GM19397 (cell line): ENCODE results near the gene COLEC11.
"Not testable (repeated sequence)": the region's sequence is repeated elsewhere in the genome, so short reads cannot be mapped to it uniquely, and the experiment has no call there.

Source experiments
- ATAC-seq: cut with Tn5 transposase; IDR thresholded peaks from one replicate; pipeline ENCODE4 v1.9.1; 2021; ENCODE audit warnings: mild to moderate bottlenecking, moderate library complexity; ENCODE audit not compliant: unreplicated experiment

Gene COLEC11

GRCh38 chr2:3594493-3595281, at the start of gene COLEC11:
TSS of gene COLEC11 (plus strand) at chr2:3595112. CDS start at chr2:3604341, 9,229 bp downstream.
- no peak for ATAC-seq

- no peak for ATAC-seq
Observed at GRCh38 chr2:3545788-3546478, 49.0 kb upstream of the COLEC11 start.

- ATAC-seq = no peak
Observed at GRCh38 chr2:3547915-3548314, 47.0 kb upstream of the COLEC11 start.

DNA sequence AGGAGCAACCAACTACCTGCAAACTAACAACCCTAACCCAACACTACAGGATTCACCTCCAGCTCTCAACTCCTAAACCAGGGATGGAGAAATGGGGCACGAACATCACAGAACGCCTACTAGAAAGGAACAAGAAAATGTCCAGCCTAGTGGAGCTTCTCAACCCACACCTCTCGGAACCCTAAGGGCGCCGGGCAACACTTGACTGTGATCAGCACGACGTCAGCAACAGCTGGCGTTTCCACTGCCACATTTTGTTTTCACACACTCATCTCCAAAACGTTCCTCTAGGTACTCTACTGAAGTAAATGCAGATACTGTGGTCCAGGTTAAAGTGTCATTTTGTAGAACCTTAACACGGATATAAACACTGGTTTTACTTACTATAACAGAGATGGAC, 41.0 kb upstream of the COLEC11 start:
- ATAC-seq = no peak

- ATAC-seq = peak; percentile 32
Observed at GRCh38 chr2:3557639-3558204, 37.2 kb upstream of the COLEC11 start.

- ATAC-seq = peak; percentile 96
Observed at GRCh38 chr2:3558205-3559014, 36.5 kb upstream of the COLEC11 start, which contains the start of gene RNASEH1. TSS of gene RNASEH1 (minus strand) at chr2:3558333. CDS start at chr2:3558260, 73 bp downstream.

- peak; percentile 39 for ATAC-seq
Observed at GRCh38 chr2:3563521-3563976, 31.4 kb upstream of the COLEC11 start.

DNA sequence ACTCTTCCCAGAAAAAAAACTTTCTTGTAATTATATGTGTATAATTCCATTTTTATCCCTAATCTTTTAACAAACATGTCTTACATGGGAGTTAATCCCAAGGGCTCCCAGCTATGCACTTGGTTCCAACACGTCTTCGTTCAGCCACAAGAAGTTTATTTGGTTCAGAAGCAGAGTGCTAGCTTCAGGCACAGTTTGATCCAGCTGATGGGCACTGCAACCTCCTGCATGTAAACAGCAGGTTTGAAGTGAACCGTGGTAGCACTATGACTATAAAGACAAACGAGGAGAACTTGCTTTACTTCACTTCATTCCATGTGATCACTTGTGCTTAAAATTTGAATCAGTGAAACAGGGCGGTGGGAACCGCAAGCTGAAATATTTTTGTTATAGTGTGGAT, 29.8 kb upstream of the COLEC11 start:
- ATAC-seq = no peak

GRCh38 chr2:3566806-3567205, 28.1 kb upstream of the COLEC11 start:
- ATAC-seq = no peak

DNA sequence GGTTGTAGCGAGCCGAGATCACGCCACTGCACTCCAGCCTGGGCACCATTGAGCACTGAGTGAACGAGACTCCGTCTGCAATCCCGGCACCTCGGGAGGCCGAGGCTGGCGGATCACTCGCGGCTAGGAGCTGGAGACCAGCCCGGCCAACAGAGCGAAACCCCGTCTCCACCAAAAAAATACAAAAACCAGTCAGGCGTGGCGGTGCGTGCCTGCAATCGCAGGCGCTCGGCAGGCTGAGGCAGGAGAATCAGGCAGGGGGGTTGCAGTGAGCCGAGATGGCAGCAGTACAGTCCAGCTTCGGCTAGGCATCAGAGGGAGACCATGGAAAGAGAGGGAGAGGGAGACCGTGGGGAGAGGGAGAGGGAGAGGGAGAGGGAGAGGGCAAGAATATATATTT, 25.3 kb upstream of the COLEC11 start:
- not testable (repeated sequence) for ATAC-seq

DNA sequence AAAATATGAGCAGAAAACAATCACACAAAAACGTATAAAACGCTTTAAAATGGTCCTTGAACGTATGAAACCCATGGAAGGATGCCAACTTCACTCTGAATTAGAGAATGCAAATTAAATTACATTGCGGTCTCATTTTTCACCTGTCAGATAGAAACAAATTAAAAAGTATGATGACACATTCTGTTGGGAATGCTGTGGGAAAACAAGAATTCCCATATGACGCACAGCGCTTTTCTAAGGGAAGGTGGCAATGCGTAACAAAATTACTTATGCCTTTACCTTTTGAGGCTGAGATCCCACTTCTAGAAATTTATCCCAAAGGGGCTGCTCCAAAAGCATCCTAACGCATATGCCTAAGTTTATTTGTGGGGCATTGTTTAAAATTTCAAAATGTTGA, 23.6 kb upstream of the COLEC11 start:
- ATAC-seq = no peak

GRCh38 chr2:3572620-3573019, 22.3 kb upstream of the COLEC11 start:
- ATAC-seq = no peak

DNA sequence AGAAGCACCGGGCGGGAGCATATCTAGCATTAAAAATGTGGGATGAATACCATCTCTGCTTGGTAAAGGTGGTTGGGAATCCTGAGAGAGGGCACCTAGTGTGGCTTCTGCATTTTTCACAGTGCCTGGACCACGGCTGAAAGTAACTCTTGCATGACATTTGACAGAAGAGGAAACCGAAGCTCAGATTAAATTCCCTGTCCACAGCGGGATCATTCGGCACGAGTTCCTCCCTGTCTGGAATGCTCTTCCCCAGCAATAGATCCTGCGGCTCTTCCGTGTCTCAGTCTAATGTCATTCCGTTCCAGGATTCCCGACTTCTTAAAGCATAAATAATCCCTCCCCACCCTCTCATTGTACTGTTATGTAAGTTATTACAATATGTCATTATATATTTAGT, 20.8 kb upstream of the COLEC11 start:
- no peak for ATAC-seq

DNA sequence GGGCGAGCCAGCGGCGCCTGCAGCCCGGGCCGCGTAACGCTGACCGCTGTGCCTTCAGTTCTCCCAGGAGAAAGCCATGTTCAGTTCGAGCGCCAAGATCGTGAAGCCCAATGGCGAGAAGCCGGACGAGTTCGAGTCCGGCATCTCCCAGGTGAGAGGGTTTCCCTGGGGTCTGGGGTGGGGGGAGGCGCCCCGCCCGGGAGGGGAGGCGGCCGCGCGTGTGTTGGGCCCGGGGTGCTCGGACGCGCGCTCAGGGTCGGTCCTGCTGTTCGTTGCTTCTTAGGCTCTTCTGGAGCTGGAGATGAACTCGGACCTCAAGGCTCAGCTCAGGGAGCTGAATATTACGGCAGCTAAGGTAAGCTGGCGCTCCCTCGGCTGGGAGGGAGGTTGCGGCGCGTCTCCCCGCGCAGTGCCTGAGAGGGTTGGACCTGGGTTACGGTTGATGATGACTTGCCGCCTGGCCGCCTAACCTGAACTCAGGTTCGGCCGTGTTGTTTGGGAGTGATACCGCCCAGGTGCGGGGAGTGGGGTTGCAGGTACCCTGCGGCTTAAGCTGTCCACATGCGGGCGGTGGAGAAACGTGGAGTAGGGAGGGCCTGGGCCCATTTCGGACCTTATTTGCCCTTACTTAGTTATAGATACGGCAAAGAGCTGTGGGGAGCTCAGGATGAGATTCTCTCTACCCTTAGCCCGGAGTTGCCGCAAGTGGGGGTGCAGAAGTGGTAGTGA, 19.2 kb upstream of the COLEC11 start:
- ATAC-seq = peak; percentile 35

DNA sequence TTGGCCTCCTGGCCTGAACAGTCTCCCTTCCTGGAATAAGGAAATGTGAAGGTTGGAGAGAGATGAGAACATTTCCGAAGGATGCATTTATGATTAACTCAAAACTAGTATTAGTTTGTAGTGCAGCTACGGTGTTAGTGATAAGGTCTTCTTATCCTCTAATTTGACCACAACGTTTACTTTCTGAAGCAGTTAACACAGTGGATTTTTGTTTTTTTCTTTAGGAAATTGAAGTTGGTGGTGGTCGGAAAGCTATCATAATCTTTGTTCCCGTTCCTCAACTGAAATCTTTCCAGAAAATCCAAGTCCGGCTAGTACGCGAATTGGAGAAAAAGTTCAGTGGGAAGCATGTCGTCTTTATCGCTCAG, 18.7 kb upstream of the COLEC11 start:
- not testable (repeated sequence) for ATAC-seq

GRCh38 chr2:3578987-3579386, 15.9 kb upstream of the COLEC11 start:
- no peak for ATAC-seq

DNA sequence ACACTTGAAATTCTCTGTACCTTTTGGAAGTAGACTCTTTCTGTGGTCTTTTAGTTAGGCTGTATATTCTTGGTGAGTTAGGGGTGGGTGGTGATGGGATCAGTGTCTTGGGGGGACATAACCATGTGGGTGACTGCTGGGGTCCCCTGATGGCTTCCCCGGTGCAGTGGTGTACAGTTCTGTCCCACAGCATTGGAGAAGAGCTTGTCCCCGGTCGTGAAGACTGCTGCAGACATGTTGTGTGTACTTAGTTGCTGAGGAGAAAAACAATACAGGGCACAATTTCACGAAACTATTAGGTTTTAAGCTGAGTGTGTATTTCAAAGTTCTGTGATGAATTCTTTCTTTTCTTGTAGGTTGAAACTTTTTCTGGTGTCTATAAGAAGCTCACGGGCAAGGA, 14.5 kb upstream of the COLEC11 start:
- ATAC-seq = no peak

DNA sequence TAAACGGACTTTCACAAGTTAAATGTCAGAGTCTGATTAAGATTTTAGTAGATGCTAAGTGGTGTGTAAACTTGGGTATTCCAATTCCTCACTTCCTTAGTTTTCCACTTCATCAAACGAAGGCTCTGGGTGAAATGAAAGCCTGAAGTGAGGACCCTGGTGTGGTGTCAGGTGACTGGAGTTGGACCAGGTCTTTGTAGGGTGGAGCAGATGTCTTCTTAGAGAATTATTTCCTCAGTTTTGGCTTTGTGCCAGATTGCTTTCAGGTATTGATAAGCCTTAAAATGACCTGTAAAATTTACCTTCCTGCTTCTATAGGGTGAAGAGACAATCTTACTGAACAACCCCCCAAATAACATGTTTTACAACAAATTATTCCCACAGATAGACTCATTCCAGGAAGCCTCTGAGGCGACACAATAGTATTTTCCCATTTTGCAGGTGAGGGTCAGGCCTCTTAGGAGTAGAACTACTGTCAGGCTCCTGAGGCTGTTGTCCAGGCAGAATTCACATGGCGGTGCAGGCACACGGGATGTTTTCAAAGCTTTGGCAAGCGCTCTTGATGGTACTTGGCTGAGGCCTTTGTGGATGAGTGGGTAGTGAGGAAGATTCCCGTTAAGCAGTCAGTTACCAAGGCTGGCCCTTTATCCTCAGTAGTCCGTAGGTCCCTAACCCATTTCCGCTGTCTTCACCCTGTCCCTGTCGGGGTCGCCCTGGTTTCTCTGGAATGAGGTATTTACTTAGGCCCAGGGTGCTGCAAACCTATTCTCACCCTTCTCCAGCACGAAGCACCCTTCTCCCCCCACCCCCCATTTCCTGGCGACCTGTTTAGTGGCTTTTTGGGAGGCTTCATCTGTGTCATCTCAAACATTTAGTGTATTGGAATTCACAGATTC, 13.3 kb upstream of the COLEC11 start:
- ATAC-seq = no peak

DNA sequence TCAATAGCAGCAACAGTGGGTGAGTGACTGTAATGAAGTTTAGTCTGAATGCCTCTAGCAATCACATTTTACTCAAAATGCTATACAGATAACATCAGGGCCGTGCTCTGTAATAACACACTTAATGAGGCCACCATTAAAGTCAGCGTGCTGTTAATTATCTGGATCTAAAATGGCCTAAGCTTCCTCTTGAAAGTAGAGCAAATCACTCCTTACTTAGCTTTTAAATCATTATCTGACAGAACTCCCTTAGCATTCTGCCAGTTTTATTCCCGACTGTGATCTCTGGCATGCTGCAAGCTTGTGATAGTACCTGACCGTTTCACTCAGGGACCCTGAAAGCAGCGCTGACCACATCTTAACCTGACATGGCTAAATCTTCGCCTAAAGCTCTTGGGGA, 10.8 kb upstream of the COLEC11 start:
- ATAC-seq = no peak
